Measurements from ENCODE around the gene ASB8.
A peak's percentile ranks its signal among the peaks of the same experiment; 100 is the strongest.

ASB8 gene

GRCh38 chr12:48157018-48157888 lies at the start of gene ASB8:
Gene ASB8, minus strand, starts transcription at chr12:48157515. Its CDS starts 4,019 bp downstream, at chr12:48153496.
- DNase-seq: peak; percentile 98

GRCh38 chr12:48203192-48203591 lies 45.9 kb upstream of the ASB8 start, which contains the start of gene OR10AD1:
Gene OR10AD1, minus strand, starts transcription at chr12:48203292. Its CDS starts 0 bp downstream, at chr12:48203292.
- DNase-seq: no peak

- DNase-seq: no peak
Observed at GRCh38 chr12:48202766-48203165, 45.5 kb upstream of the ASB8 start.

GRCh38 chr12:48201516-48201915 lies 44.2 kb upstream of the ASB8 start:
- no peak for DNase-seq

- DNase-seq: no peak
Observed at GRCh38 chr12:48201091-48201490, 43.8 kb upstream of the ASB8 start.

GRCh38 chr12:48199774-48200221 lies 42.5 kb upstream of the ASB8 start:
- no peak for DNase-seq

GRCh38 chr12:48198985-48199384 lies 41.7 kb upstream of the ASB8 start:
- no peak for DNase-seq

- peak; percentile 8 for DNase-seq
Observed at GRCh38 chr12:48198672-48198971, 41.3 kb upstream of the ASB8 start.

GRCh38 chr12:48197971-48198671 lies 40.8 kb upstream of the ASB8 start:
- peak; percentile 87 for DNase-seq

- peak; percentile 55 for DNase-seq
Observed at GRCh38 chr12:48197549-48197970, 40.2 kb upstream of the ASB8 start.

- DNase-seq: no peak
Observed at GRCh38 chr12:48194799-48195201, 37.5 kb upstream of the ASB8 start.

GRCh38 chr12:48193623-48194022 lies 36.3 kb upstream of the ASB8 start:
- DNase-seq: no peak

GRCh38 chr12:48192861-48193260 lies 35.5 kb upstream of the ASB8 start:
- DNase-seq: no peak

GRCh38 chr12:48191096-48191495 lies 33.8 kb upstream of the ASB8 start:
- no peak for DNase-seq

GRCh38 chr12:48189331-48190125 lies 32.2 kb upstream of the ASB8 start:
- peak; percentile 75 for DNase-seq

GRCh38 chr12:48187916-48188695 lies 30.8 kb upstream of the ASB8 start:
- DNase-seq: no peak

- no peak for DNase-seq
Observed at GRCh38 chr12:48185181-48185919, 28.0 kb upstream of the ASB8 start.

GRCh38 chr12:48184549-48184922 lies 27.2 kb upstream of the ASB8 start:
- no peak for DNase-seq

- DNase-seq: no peak
Observed at GRCh38 chr12:48183876-48184548, 26.7 kb upstream of the ASB8 start.

GRCh38 chr12:48183091-48183875 lies 26.0 kb upstream of the ASB8 start, which contains the start of gene CCDC184:
Gene CCDC184, plus strand, starts transcription at chr12:48183644. Its CDS starts 479 bp downstream, at chr12:48184123.
- DNase-seq: peak; percentile 58
